HG03196 (cell line): ENCODE results near the gene C1QL2.

Experiments used
- ATAC-seq: cut with Tn5 transposase; IDR thresholded peaks from one replicate; pipeline ENCODE4 v1.9.1; 2021; ENCODE audit not compliant: unreplicated experiment

The C1QL2 gene

GRCh38 chr2:119144806-119145205 lies 13.7 kb downstream of the C1QL2 start:
- ATAC-seq: no peak

GRCh38 chr2:119142824-119143223 lies 15.7 kb downstream of the C1QL2 start:
- no peak for ATAC-seq

- ATAC-seq: no peak
These were observed 21.0 kb downstream of the C1QL2 start for GRCh38 chr2:119137502-119137901.

GRCh38 chr2:119136872-119137271 lies 21.7 kb downstream of the C1QL2 start:
- ATAC-seq: no peak

- ATAC-seq: no peak
These were observed 22.5 kb downstream of the C1QL2 start for GRCh38 chr2:119136093-119136492.

GRCh38 chr2:119134775-119135174 lies 23.8 kb downstream of the C1QL2 start:
- ATAC-seq: no peak

- ATAC-seq: no peak
These were observed 31.9 kb downstream of the C1QL2 start for GRCh38 chr2:119126650-119127049.

GRCh38 chr2:119123389-119123788 lies 35.2 kb downstream of the C1QL2 start:
- no peak for ATAC-seq

- no peak for ATAC-seq
These were observed 35.9 kb downstream of the C1QL2 start for GRCh38 chr2:119122663-119123062.

- ATAC-seq: no peak
These were observed 38.4 kb downstream of the C1QL2 start for GRCh38 chr2:119119999-119120756.

GRCh38 chr2:119119076-119119785 lies 39.3 kb downstream of the C1QL2 start:
- no peak for ATAC-seq

- no peak for ATAC-seq
These were observed 40.4 kb downstream of the C1QL2 start for GRCh38 chr2:119117891-119118882.

GRCh38 chr2:119117408-119117807 lies 41.1 kb downstream of the C1QL2 start:
- ATAC-seq: no peak

- ATAC-seq: no peak
These were observed 41.9 kb downstream of the C1QL2 start for GRCh38 chr2:119116411-119117295.

- no peak for ATAC-seq
These were observed 44.3 kb downstream of the C1QL2 start for GRCh38 chr2:119114266-119114665.

GRCh38 chr2:119113489-119113770 lies 45.1 kb downstream of the C1QL2 start:
- ATAC-seq: no peak

- no peak for ATAC-seq
These were observed 45.6 kb downstream of the C1QL2 start for GRCh38 chr2:119112770-119113488.

- no peak for ATAC-seq
These were observed 46.3 kb downstream of the C1QL2 start for GRCh38 chr2:119112230-119112629.

GRCh38 chr2:119111115-119111975 lies 47.2 kb downstream of the C1QL2 start:
- ATAC-seq: no peak
